K562 (cell line): ENCODE results near the gene PRUNE1. TPM values are rescaled to one million over a fixed set of nuclear protein-coding genes. Genes with fewer than 3 reads are reported as not detected.

ENCODE experiments used
- BCLAF1 ChIP-seq, 2 experiments: fragments of 450-650 bp in 1 of 2; IDR thresholded peaks; 2 replicates each; pipeline ENCODE4 v1.6.1; 2011 to 2017; ENCODE audit warnings: low read depth in 2 of 2, antibody characterized with exemption in 1 of 2, borderline replicate concordance in 1 of 2, low read length in 1 of 2, mild to moderate bottlenecking in 1 of 2, mixed read lengths in 1 of 2; ENCODE audit not compliant: control insufficient read depth in 1 of 2
- BRD9 ChIP-seq: fragments of 450-650 bp; IDR thresholded peaks from 2 replicates; pipeline ENCODE4 v1.6.1; 2018; ENCODE audit warnings: low read depth; ENCODE audit not compliant: partially characterized antibody
- E2F6 ChIP-seq, 2 experiments: IDR thresholded peaks; 2 replicates each; pipeline ENCODE4 v1.6.1; 2011; ENCODE audit warnings: borderline replicate concordance in 1 of 2, control low read depth in 1 of 2, low read depth in 1 of 2, low read length in 1 of 2, mild to moderate bottlenecking in 1 of 2, mixed read lengths in 1 of 2, moderate library complexity in 1 of 2; ENCODE audit not compliant: insufficient read depth in 1 of 2, insufficient read length in 1 of 2, poor library complexity in 1 of 2, severe bottlenecking in 1 of 2; ENCODE audit errors: extremely low read depth in 1 of 2
- ERF ChIP-seq: fragments of 450-650 bp; formaldehyde crosslinking; IDR thresholded peaks from 2 replicates; pipeline ENCODE4 v1.4.0; 2020; ENCODE audit warnings: mild to moderate bottlenecking, mixed read lengths
- GABPB1 ChIP-seq: sonication (generic); formaldehyde crosslinking; IDR thresholded peaks from 2 replicates; pipeline ENCODE4 v1.8.0; 2022; ENCODE audit warnings: mild to moderate bottlenecking, missing genetic modification reagents
- GABPB2 ChIP-seq: fragments of 250-450 bp; sonication (Bioruptor Pico); conservative IDR thresholded peaks from 2 replicates; pipeline ENCODE4 v1.5.1; 2021; ENCODE audit warnings: mild to moderate bottlenecking
- MED1 ChIP-seq: sonication (generic); formaldehyde crosslinking; IDR thresholded peaks from 2 replicates; pipeline ENCODE4 v1.8.1; 2023; ENCODE audit warnings: missing genetic modification reagents, borderline replicate concordance
- PHTF2 ChIP-seq: fragments of 250-450 bp; sonication (Bioruptor Pico); IDR thresholded peaks from 2 replicates; pipeline ENCODE4 v1.5.0; 2021; ENCODE audit warnings: mild to moderate bottlenecking
- POLR2A ChIP-seq: fragments of 450-650 bp; conservative IDR thresholded peaks from 2 replicates; pipeline ENCODE4 v1.6.1; 2016
- POU5F1 ChIP-seq: fragments of 150-350 bp; IDR thresholded peaks from 2 replicates; pipeline ENCODE4 v1.6.1; 2014; ENCODE audit warnings: borderline replicate concordance, low read length, low read depth, mild to moderate bottlenecking; ENCODE audit not compliant: partially characterized antibody
- PYGO2 ChIP-seq: fragments of 450-650 bp; IDR thresholded peaks from 2 replicates; pipeline ENCODE4 v1.6.1; 2016; ENCODE audit warnings: mild to moderate bottlenecking, missing genetic modification characterization, moderate library complexity, missing compliant biosample characterization
- RAD51 ChIP-seq: fragments of 450-650 bp; IDR thresholded peaks from 2 replicates; pipeline ENCODE4 v1.7.1; 2016; ENCODE audit warnings: low read depth, mild to moderate bottlenecking, borderline replicate concordance
- SIN3A ChIP-seq, 2 experiments: fragments of 150-350 bp in 1 of 2; IDR thresholded peaks; 2 replicates each; pipeline ENCODE4 v1.6.1; 2011 to 2016; ENCODE audit warnings: borderline replicate concordance in 2 of 2, low read depth in 2 of 2, low read length in 2 of 2, mild to moderate bottlenecking in 2 of 2, moderate library complexity in 2 of 2; ENCODE audit not compliant: control insufficient read depth in 1 of 2
- STAT5A ChIP-seq: IDR thresholded peaks from 2 replicates; pipeline ENCODE4 v1.6.1; 2012; ENCODE audit warnings: low read length, inconsistent platforms, borderline replicate concordance
- WHSC1 ChIP-seq: IDR thresholded peaks from one replicate; pipeline ENCODE4 v1.6.1; 2012; ENCODE audit warnings: low read length, control low read depth, inconsistent platforms
- ZBTB43 ChIP-seq: sonication (generic); formaldehyde crosslinking; IDR thresholded peaks from 2 replicates; pipeline ENCODE4 v1.8.0; 2023; ENCODE audit warnings: mild to moderate bottlenecking, missing genetic modification reagents
- ZNF431 ChIP-seq: sonication (generic); formaldehyde crosslinking; IDR thresholded peaks from 2 replicates; pipeline ENCODE4 v1.8.0; 2022; ENCODE audit warnings: mild to moderate bottlenecking, missing genetic modification reagents
- ZNF511 ChIP-seq: sonication (generic); formaldehyde crosslinking; IDR thresholded peaks from 2 replicates; pipeline ENCODE4 v1.8.0; 2022; ENCODE audit warnings: mild to moderate bottlenecking, missing genetic modification reagents
- ZNF584 ChIP-seq: fragments of 200-800 bp; sonication (Bioruptor generic); IDR thresholded peaks from 2 replicates; pipeline ENCODE4 v1.6.1; 2016; ENCODE audit warnings: low read depth, mild to moderate bottlenecking, missing genetic modification characterization, missing compliant biosample characterization
- ZNF77 ChIP-seq: fragments of 250-450 bp; sonication (Bioruptor Pico); IDR thresholded peaks from 2 replicates; pipeline ENCODE4 v1.5.0; 2020
- polyA plus RNA-seq, 8 experiments: library from polyadenylated mRNA; depleted of rRNA in 4 of 8; stranded (reverse) in 5 of 8; unstranded in 3 of 8; fragments of >200 nt; fragmentation: Nextera tagmentation in 2 of 8; fragmentation: Illumina TruSeq in 1 of 8; extraction: Ambion mirVana in 2 of 8; extraction: Trizol in 1 of 8; gene quantifications; 2 replicates each; pipeline versions ENCODE4 v1.2.1 to v1.2.3, GENCODE V29; 2011 to 2014; ENCODE audit warnings: inconsistent platforms in 1 of 8, missing spikeins in 1 of 8
- total RNA-seq, 7 experiments: library from RNA; depleted of rRNA in 6 of 7; stranded (reverse); fragments of >200 nt in 6 of 7; fragmentation: Illumina TruSeq in 2 of 7; extraction: Trizol in 2 of 7; gene quantifications; 2 replicates each; pipeline versions ENCODE4 v1.2.1 to v1.2.3, GENCODE V29; 2011 to 2021; ENCODE audit warnings: low replicate concordance in 1 of 7
- TF ChIP-seq, protein P1 (sequence below): fragments of 250-450 bp; sonication (Bioruptor Pico); IDR thresholded peaks from 2 replicates; pipeline ENCODE4 v1.5.0; 2021

Gene PRUNE1
- total and polyA plus RNA-seq, 9 of the 15 experiments (the other 6 are each of a cell fraction or from before 2014, with no cell fraction given) = 16.7 to 48.3 (median 26.2) TPM

- TF ChIP-seq PHTF2 (CRISPR knock-in tag) (no peak), BRD9 (no peak), POLR2A (peak; percentile 46; the same call in 1 of the 2 replicates), ZNF77 (CRISPR knock-in tag) (no peak), STAT5A (0 out of 2 replicates have a peak, but pooled peaks have one; percentile 21), ZNF584 (CRISPR knock-in tag) (peak; percentile 90), WHSC1 (no peak), GABPB2 (CRISPR knock-in tag) (no peak), MED1 (CRISPR knock-in tag) (no peak), RAD51 (no peak), ERF (no peak), POU5F1 (no peak), ZNF431 (no peak), PYGO2 (tag) (no peak), GABPB1 (no peak), ZBTB43 (CRISPR knock-in tag) (no peak), E2F6 (IDR thresholded peaks at IDR 0.05; ENCODE audit: borderline replicate concordance in 1 of 2, extremely low read depth in 1 of 2, insufficient read depth in 1 of 2, insufficient read length in 1 of 2, low read depth in 1 of 2, low read length in 1 of 2, poor library complexity in 1 of 2, severe bottlenecking in 1 of 2) (peak in 1 of 2 experiments; percentile 48), SIN3A (IDR thresholded peaks at IDR 0.05; ENCODE audit: borderline replicate concordance in 2 of 2, control insufficient read depth in 1 of 2, low read depth in 2 of 2, low read length in 2 of 2) (no peak), ZNF511 (no peak), BCLAF1 (IDR thresholded peaks at IDR 0.05; ENCODE audit: borderline replicate concordance in 1 of 2, control insufficient read depth in 1 of 2, low read depth in 2 of 2, low read length in 1 of 2) (no peak)
- TF ChIP-seq, protein P1, sequence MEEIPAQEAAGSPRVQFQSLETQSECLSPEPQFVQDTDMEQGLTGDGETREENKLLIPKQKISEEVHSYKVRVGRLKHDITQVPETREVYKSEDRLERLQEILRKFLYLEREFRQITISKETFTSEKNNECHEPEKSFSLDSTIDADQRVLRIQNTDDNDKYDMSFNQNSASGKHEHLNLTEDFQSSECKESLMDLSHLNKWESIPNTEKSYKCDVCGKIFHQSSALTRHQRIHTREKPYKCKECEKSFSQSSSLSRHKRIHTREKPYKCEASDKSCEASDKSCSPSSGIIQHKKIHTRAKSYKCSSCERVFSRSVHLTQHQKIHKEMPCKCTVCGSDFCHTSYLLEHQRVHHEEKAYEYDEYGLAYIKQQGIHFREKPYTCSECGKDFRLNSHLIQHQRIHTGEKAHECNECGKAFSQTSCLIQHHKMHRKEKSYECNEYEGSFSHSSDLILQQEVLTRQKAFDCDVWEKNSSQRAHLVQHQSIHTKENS (CRISPR knock-in tag) = no peak
These were observed 9.1 kb upstream of the PRUNE1 start (continued) for GRCh38 chr1:150999051-150999674.
